Testis (tissue), 2 donors: ENCODE results near the gene LRRC41.

ENCODE experiments used
- POLR2A ChIP-seq: fragments of 450-650 bp; IDR thresholded peaks from one replicate; pipeline ENCODE4 v1.6.1; 2017; ENCODE audit warnings: antibody characterized with exemption, mild to moderate bottlenecking, moderate library complexity
- TF ChIP-seq, protein P1 (sequence below), 3 experiments: fragments of 450-650 bp in 2 of 3; fragments of 200-600 bp in 1 of 3; sonication (generic) in 1 of 3; IDR thresholded peaks; one replicate each; pipeline ENCODE4 v1.5.1; 2016 to 2019; ENCODE audit warnings: antibody characterized with exemption in 3 of 3, mild to moderate bottlenecking in 2 of 3, moderate library complexity in 1 of 3

DNA sequence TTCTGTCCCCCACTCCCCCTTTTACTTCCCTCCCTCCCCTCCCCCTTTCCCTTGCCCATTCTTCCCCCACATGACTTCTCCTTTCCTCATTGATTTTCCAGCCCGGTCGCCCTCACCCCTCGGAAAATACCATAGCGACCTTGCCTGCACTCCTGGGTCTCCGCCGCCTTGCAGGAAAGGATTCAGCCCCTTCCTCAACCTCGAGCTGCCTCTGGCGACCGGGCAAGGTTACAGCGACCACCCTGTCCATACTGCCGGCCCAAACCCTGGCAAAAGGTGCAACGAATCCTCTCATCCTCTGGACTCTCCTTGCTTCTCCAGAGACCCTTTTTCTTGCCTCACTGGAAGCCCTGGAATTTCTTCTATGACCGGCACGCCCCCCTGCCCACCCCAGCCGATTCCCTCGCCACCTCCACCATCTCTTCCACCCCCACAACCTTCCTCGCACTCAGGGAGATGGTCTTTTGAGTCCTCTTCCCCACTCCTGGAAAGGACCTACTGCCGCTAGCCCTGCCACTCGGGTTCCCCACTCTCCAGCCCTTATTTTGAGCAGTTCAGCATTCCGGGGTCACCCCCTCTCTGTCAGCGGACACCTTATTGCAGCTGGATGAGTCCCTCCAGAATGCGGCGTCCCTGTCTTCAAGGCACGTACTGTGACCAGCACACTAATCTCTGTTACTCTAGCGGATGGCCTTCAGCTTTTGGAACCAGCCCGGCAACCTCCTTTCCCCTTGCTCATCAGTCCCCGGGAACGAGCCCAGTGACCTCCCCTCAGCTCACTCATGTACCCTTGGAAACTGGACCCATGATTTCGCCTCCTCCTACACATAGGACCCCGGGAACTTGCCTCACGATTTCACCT, 38.0 kb upstream of the LRRC41 start:
- TF ChIP-seq, protein P1, sequence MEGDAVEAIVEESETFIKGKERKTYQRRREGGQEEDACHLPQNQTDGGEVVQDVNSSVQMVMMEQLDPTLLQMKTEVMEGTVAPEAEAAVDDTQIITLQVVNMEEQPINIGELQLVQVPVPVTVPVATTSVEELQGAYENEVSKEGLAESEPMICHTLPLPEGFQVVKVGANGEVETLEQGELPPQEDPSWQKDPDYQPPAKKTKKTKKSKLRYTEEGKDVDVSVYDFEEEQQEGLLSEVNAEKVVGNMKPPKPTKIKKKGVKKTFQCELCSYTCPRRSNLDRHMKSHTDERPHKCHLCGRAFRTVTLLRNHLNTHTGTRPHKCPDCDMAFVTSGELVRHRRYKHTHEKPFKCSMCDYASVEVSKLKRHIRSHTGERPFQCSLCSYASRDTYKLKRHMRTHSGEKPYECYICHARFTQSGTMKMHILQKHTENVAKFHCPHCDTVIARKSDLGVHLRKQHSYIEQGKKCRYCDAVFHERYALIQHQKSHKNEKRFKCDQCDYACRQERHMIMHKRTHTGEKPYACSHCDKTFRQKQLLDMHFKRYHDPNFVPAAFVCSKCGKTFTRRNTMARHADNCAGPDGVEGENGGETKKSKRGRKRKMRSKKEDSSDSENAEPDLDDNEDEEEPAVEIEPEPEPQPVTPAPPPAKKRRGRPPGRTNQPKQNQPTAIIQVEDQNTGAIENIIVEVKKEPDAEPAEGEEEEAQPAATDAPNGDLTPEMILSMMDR (IDR thresholded peaks at IDR 0.05) = no peak
- TF ChIP-seq POLR2A = no peak
